Germinal center (tissue), 1 donor: ENCODE results near the gene STIM1.

Experiments
- DNase-seq: peaks from one replicate; pipeline ENCODE4 v3.0.0; 2012; ENCODE audit warnings: mixed read lengths, low spot score

STIM1 gene

GRCh38 chr11:3830730-3831129, 24.7 kb upstream of the STIM1 start:
- DNase-seq = no peak

GRCh38 chr11:3831378-3832239, 23.9 kb upstream of the STIM1 start:
- no peak for DNase-seq

GRCh38 chr11:3832816-3833215, 22.6 kb upstream of the STIM1 start:
- no peak for DNase-seq

- no peak for DNase-seq
Observed at GRCh38 chr11:3833449-3833848, 22.0 kb upstream of the STIM1 start.

- DNase-seq = no peak
Observed at GRCh38 chr11:3834349-3834663, 21.2 kb upstream of the STIM1 start.

- no peak for DNase-seq
Observed at GRCh38 chr11:3834664-3835461, 20.6 kb upstream of the STIM1 start.

GRCh38 chr11:3835751-3836150, 19.7 kb upstream of the STIM1 start:
- DNase-seq = no peak

GRCh38 chr11:3836903-3837302, 18.6 kb upstream of the STIM1 start:
- no peak for DNase-seq

- no peak for DNase-seq
Observed at GRCh38 chr11:3837793-3838192, 17.7 kb upstream of the STIM1 start.

GRCh38 chr11:3838504-3838903, 17.0 kb upstream of the STIM1 start:
- DNase-seq = no peak

- peak; percentile 45 for DNase-seq
Observed at GRCh38 chr11:3840004-3840869, 15.2 kb upstream of the STIM1 start.

GRCh38 chr11:3840870-3841425, 14.5 kb upstream of the STIM1 start, which contains the start of gene RHOG:
Gene RHOG (minus strand): TSS chr11:3840959. CDS start chr11:3828138, 12,821 bp downstream.
- peak; percentile 91 for DNase-seq

GRCh38 chr11:3841426-3842350, 13.8 kb upstream of the STIM1 start:
- peak; percentile 86 for DNase-seq

- no peak for DNase-seq
Observed at GRCh38 chr11:3843326-3843725, 12.1 kb upstream of the STIM1 start.

GRCh38 chr11:3845246-3845645, 10.2 kb upstream of the STIM1 start:
- no peak for DNase-seq

GRCh38 chr11:3845670-3846069, 9.8 kb upstream of the STIM1 start:
- no peak for DNase-seq

- DNase-seq = peak; percentile 46
Observed at GRCh38 chr11:3849297-3849874, 6.1 kb upstream of the STIM1 start.

GRCh38 chr11:3853545-3853842, 2.0 kb upstream of the STIM1 start:
- DNase-seq = no peak

- peak; percentile 67 for DNase-seq
Observed at GRCh38 chr11:3853899-3854659, 1.4 kb upstream of the STIM1 start.

- no peak for DNase-seq
Observed at GRCh38 chr11:3854660-3854976, 846 bp upstream of the STIM1 start.
